Neuronal stem cell (in vitro differentiated cells): Measurements from ENCODE around the gene GLT1D1.

Experiments used
- DNase-seq: peaks from one replicate; pipeline ENCODE4 v3.0.0-alpha.2; 2013; ENCODE audit warnings: low spot score
- H2AFZ ChIP-seq: one replicate; pipeline ENCODE4 v1.6.1; 2013; ENCODE audit warnings: mild to moderate bottlenecking, low read length, inconsistent platforms
- H2AK5ac ChIP-seq: 2 replicates; pipeline ENCODE4 v1.6.1; 2013; ENCODE audit warnings: low read depth, mild to moderate bottlenecking, inconsistent platforms, low read length, moderate library complexity, mixed read lengths
- H2BK120ac ChIP-seq: 2 replicates; pipeline ENCODE4 v1.6.1; 2013; ENCODE audit warnings: low read depth, mild to moderate bottlenecking, inconsistent platforms, low read length, moderate library complexity, mixed read lengths
- H2BK12ac ChIP-seq: one replicate; pipeline ENCODE4 v1.6.1; 2013; ENCODE audit warnings: low read length, inconsistent platforms
- H2BK15ac ChIP-seq: 2 replicates; pipeline ENCODE4 v1.6.1; 2013; ENCODE audit warnings: mild to moderate bottlenecking, low read length, inconsistent platforms, mixed read lengths
- H2BK5ac ChIP-seq: one replicate; pipeline ENCODE4 v1.6.1; 2013; ENCODE audit warnings: inconsistent platforms, mild to moderate bottlenecking, low read length, moderate library complexity
- H3K14ac ChIP-seq: one replicate; pipeline ENCODE4 v1.6.1; 2013; ENCODE audit warnings: low read length, inconsistent platforms
- H3K18ac ChIP-seq: 2 replicates; pipeline ENCODE4 v1.6.1; 2013; ENCODE audit warnings: low read length, inconsistent platforms
- H3K23ac ChIP-seq: 2 replicates; pipeline ENCODE4 v1.6.1; 2013; ENCODE audit warnings: low read depth, mild to moderate bottlenecking, mixed read lengths, low read length, inconsistent platforms; ENCODE audit not compliant: poor library complexity
- H3K27ac ChIP-seq: replicated peaks from 3 replicates; pipeline ENCODE4 v1.5.1; 2013; ENCODE audit warnings: low read length, inconsistent platforms
- H3K27me3 ChIP-seq, 3 experiments: 2 replicates each; pipeline ENCODE4 v1.6.1; 2013; ENCODE audit warnings: low read length in 3 of 3, mild to moderate bottlenecking in 2 of 3, inconsistent platforms in 1 of 3, low read depth in 1 of 3, mixed read lengths in 1 of 3, moderate library complexity in 1 of 3; ENCODE audit not compliant: control insufficient read depth in 3 of 3, insufficient read depth in 3 of 3
- H3K36me3 ChIP-seq, 2 donors: replicated peaks in 1 of 2; 2 replicates each; pipeline ENCODE4 v1.6.1; 2013; ENCODE audit warnings: low read length in 2 of 2; ENCODE audit not compliant: control insufficient read depth in 2 of 2, insufficient read depth in 2 of 2
- H3K4ac ChIP-seq: 2 replicates; pipeline ENCODE4 v1.6.1; 2013; ENCODE audit warnings: inconsistent platforms, mild to moderate bottlenecking, low read length, moderate library complexity
- H3K4me1 ChIP-seq, 2 donors: 1 replicate in 1 of 2; 2 replicates in 1 of 2; pipeline ENCODE4 v1.6.1; 2013; ENCODE audit warnings: low read length in 2 of 2, low read depth in 1 of 2; ENCODE audit not compliant: control insufficient read depth in 2 of 2, insufficient read depth in 1 of 2
- H3K4me2 ChIP-seq: one replicate; pipeline ENCODE4 v1.6.1; 2013; ENCODE audit warnings: mild to moderate bottlenecking, low read length, inconsistent platforms; ENCODE audit not compliant: insufficient read depth, poor library complexity, severe bottlenecking
- H3K4me3 ChIP-seq, 2 donors: 2 replicates each; pipeline ENCODE4 v1.5.1; 2013; ENCODE audit warnings: low read length in 2 of 2, mild to moderate bottlenecking in 2 of 2, inconsistent platforms in 1 of 2, moderate library complexity in 1 of 2
- H3K79me1 ChIP-seq: one replicate; pipeline ENCODE4 v1.6.1; 2013; ENCODE audit warnings: low read depth, mild to moderate bottlenecking, inconsistent platforms, low read length, moderate library complexity
- H3K9ac ChIP-seq: one replicate; pipeline ENCODE4 v1.6.1; 2013; ENCODE audit warnings: mild to moderate bottlenecking, low read depth, low read length, inconsistent platforms; ENCODE audit not compliant: poor library complexity
- H3K9me3 ChIP-seq, 2 donors: replicated peaks in 1 of 2; 2 replicates each; pipeline versions ENCODE3 to v1.6.1; 2013; ENCODE audit warnings: low read length in 2 of 2, mild to moderate bottlenecking in 2 of 2, inconsistent platforms in 1 of 2, low read depth in 1 of 2, mixed read lengths in 1 of 2, moderate library complexity in 1 of 2; ENCODE audit not compliant: control insufficient read depth in 2 of 2, insufficient read depth in 1 of 2
- H4K8ac ChIP-seq: one replicate; pipeline ENCODE4 v1.6.1; 2013; ENCODE audit warnings: low read depth, mild to moderate bottlenecking, inconsistent platforms, low read length, moderate library complexity
- H4K91ac ChIP-seq: one replicate; pipeline ENCODE4 v1.6.1; 2013; ENCODE audit warnings: low read length, low read depth, mild to moderate bottlenecking, inconsistent platforms; ENCODE audit not compliant: poor library complexity
- WGBS, 2 donors: extraction: QIAGEN DNeasy Blood & Tissue Kit; methylation state at CpG; one replicate each; pipeline ENCODE4 v1.1.7; 2013; ENCODE audit warnings: missing lambda C conversion rate in 2 of 2, mixed read lengths in 1 of 2; ENCODE audit not compliant: insufficient read length in 2 of 2, insufficient replicate concordance in 1 of 2; ENCODE audit errors: extremely low coverage in 2 of 2; 5-methylcytosine and 5-hydroxymethylcytosine counted together

Gene GLT1D1

GRCh38 chr12:128991716-128992115, 138.4 kb downstream of the GLT1D1 start:
- H3K79me1 ChIP-seq: no peaks in the 10 kb centered on the region
- WGBS, 2 donors: no CpG with 5 or more reads among the region's 6 CpGs
- H4K91ac ChIP-seq: no peak overlapping the region
- H2AFZ ChIP-seq: no peak overlapping the region
- no peak overlapping the region for H2BK15ac ChIP-seq
- DNase-seq: no peak
- no peak overlapping the region for H3K4me3 ChIP-seq
- H3K27me3 ChIP-seq: no peaks in the 10 kb centered on the region
- peaks cover 0 to 4% of the 10 kb centered on the region in 2 donors for H3K9me3 ChIP-seq
- no peak overlapping the region for H2AK5ac ChIP-seq
- H3K9ac ChIP-seq: no peak overlapping the region
- H3K14ac ChIP-seq: no peak overlapping the region
- H4K8ac ChIP-seq: no peak overlapping the region
- no peak overlapping the region for H2BK12ac ChIP-seq
- no peak overlapping the region for H3K4me2 ChIP-seq
- H2BK5ac ChIP-seq: no peak overlapping the region
- no peak overlapping the region for H3K4ac ChIP-seq
- peaks cover 0 to 5% of the 10 kb centered on the region in 2 donors for H3K4me1 ChIP-seq
- H3K23ac ChIP-seq: no peak overlapping the region
- no peaks in the 10 kb centered on the region for H3K36me3 ChIP-seq
- no peak overlapping the region for H3K27ac ChIP-seq
- no peak overlapping the region for H2BK120ac ChIP-seq
- no peak overlapping the region for H3K18ac ChIP-seq

GRCh38 chr12:128992116-128992515, 138.8 kb downstream of the GLT1D1 start:
- Histone ChIP-seq H2BK5ac (no peak overlapping the region), H3K18ac (no peak overlapping the region)
- no CpG with 5 or more reads among the region's 8 CpGs for WGBS, 2 donors

GRCh38 chr12:128992550-128992949, 139.3 kb downstream of the GLT1D1 start:
- Histone ChIP-seq H2BK15ac (no peak overlapping the region), H3K27ac (no peak overlapping the region), H2AK5ac (no peak overlapping the region), H4K8ac (no peak overlapping the region), H3K4me2 (no peak overlapping the region), H3K18ac (peak overlapping the region; percentile 45), H2BK12ac (no peak overlapping the region), H4K91ac (no peak overlapping the region), H3K4ac (no peak overlapping the region), H3K27me3 (no peaks in the 10 kb centered on the region), H2BK120ac (no peak overlapping the region), H3K36me3 (no peaks in the 10 kb centered on the region), H3K79me1 (no peaks in the 10 kb centered on the region), H3K9ac (no peak overlapping the region), H3K9me3 (peaks cover 0 to 4% of the 10 kb centered on the region in 2 donors), H2BK5ac (no peak overlapping the region), H3K14ac (no peak overlapping the region), H3K4me1 (no peaks in the 10 kb centered on the region), H3K23ac (no peak overlapping the region), H2AFZ (no peak overlapping the region), H3K4me3 (no peak overlapping the region)
- no CpG with 5 or more reads among the region's 9 CpGs for WGBS, 2 donors
- DNase-seq: no peak

More at GRCh38 chr12:128992116-128992515, 138.8 kb downstream of the GLT1D1 start:
- H3K27ac ChIP-seq: no peak overlapping the region
- no peaks in the 10 kb centered on the region for H3K27me3 ChIP-seq
- no peak overlapping the region for H3K14ac ChIP-seq
- H3K4me3 ChIP-seq: no peak overlapping the region
- no peak overlapping the region for H3K4ac ChIP-seq
- H3K9ac ChIP-seq: no peak overlapping the region
- no peak overlapping the region for H2AFZ ChIP-seq
- no peak overlapping the region for H2AK5ac ChIP-seq
- no peak overlapping the region for H2BK12ac ChIP-seq
- no peak overlapping the region for H4K91ac ChIP-seq
- H3K36me3 ChIP-seq: no peaks in the 10 kb centered on the region
- no peaks in the 10 kb centered on the region for H3K79me1 ChIP-seq
- H3K23ac ChIP-seq: no peak overlapping the region
- no peak overlapping the region for H4K8ac ChIP-seq
- peaks cover 0 to 4% of the 10 kb centered on the region in 2 donors for H3K9me3 ChIP-seq
- H3K4me2 ChIP-seq: no peak overlapping the region
- H3K4me1 ChIP-seq: peaks cover 0 to 4% of the 10 kb centered on the region in 2 donors
- DNase-seq: no peak
- no peak overlapping the region for H2BK15ac ChIP-seq
- H2BK120ac ChIP-seq: no peak overlapping the region

GRCh38 chr12:128994856-128995255, 141.6 kb downstream of the GLT1D1 start:
- no peaks in the 10 kb centered on the region for H3K79me1 ChIP-seq
- no peak overlapping the region for H2AFZ ChIP-seq
- H3K9ac ChIP-seq: no peak overlapping the region
- H3K27me3 ChIP-seq: no peaks in the 10 kb centered on the region
- no peak overlapping the region for H2BK120ac ChIP-seq
- no peak overlapping the region for H4K91ac ChIP-seq
- H3K23ac ChIP-seq: no peak overlapping the region
- WGBS, 2 donors: no CpG with 5 or more reads among the region's 2 CpGs
- no peak overlapping the region for H2AK5ac ChIP-seq
- H3K4ac ChIP-seq: no peak overlapping the region
- no peak overlapping the region for H3K18ac ChIP-seq
- H3K4me2 ChIP-seq: no peak overlapping the region
- H4K8ac ChIP-seq: no peak overlapping the region
- H3K14ac ChIP-seq: no peak overlapping the region
- H3K9me3 ChIP-seq: no peaks in the 10 kb centered on the region
- no peak overlapping the region for H3K27ac ChIP-seq
- no peaks in the 10 kb centered on the region for H3K36me3 ChIP-seq
- DNase-seq: no peak
- H3K4me1 ChIP-seq: no peaks in the 10 kb centered on the region
- H2BK5ac ChIP-seq: no peak overlapping the region
- no peak overlapping the region for H2BK15ac ChIP-seq
- H3K4me3 ChIP-seq: no peak overlapping the region
- no peak overlapping the region for H2BK12ac ChIP-seq
